ENCODE measurements around the gene EXOC3L2.

GRCh38 chr19:45172173-45172572 lies 73.0 kb downstream of the EXOC3L2 start:
- TF ChIP-seq, protein P1, sequence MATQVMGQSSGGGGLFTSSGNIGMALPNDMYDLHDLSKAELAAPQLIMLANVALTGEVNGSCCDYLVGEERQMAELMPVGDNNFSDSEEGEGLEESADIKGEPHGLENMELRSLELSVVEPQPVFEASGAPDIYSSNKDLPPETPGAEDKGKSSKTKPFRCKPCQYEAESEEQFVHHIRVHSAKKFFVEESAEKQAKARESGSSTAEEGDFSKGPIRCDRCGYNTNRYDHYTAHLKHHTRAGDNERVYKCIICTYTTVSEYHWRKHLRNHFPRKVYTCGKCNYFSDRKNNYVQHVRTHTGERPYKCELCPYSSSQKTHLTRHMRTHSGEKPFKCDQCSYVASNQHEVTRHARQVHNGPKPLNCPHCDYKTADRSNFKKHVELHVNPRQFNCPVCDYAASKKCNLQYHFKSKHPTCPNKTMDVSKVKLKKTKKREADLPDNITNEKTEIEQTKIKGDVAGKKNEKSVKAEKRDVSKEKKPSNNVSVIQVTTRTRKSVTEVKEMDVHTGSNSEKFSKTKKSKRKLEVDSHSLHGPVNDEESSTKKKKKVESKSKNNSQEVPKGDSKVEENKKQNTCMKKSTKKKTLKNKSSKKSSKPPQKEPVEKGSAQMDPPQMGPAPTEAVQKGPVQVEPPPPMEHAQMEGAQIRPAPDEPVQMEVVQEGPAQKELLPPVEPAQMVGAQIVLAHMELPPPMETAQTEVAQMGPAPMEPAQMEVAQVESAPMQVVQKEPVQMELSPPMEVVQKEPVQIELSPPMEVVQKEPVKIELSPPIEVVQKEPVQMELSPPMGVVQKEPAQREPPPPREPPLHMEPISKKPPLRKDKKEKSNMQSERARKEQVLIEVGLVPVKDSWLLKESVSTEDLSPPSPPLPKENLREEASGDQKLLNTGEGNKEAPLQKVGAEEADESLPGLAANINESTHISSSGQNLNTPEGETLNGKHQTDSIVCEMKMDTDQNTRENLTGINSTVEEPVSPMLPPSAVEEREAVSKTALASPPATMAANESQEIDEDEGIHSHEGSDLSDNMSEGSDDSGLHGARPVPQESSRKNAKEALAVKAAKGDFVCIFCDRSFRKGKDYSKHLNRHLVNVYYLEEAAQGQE (IDR thresholded peaks at IDR 0.05; ENCODE audit: insufficient read depth in 1 of 2, low read depth in 2 of 2, low read length in 1 of 2), result no peak
- TF ChIP-seq, protein P2, sequence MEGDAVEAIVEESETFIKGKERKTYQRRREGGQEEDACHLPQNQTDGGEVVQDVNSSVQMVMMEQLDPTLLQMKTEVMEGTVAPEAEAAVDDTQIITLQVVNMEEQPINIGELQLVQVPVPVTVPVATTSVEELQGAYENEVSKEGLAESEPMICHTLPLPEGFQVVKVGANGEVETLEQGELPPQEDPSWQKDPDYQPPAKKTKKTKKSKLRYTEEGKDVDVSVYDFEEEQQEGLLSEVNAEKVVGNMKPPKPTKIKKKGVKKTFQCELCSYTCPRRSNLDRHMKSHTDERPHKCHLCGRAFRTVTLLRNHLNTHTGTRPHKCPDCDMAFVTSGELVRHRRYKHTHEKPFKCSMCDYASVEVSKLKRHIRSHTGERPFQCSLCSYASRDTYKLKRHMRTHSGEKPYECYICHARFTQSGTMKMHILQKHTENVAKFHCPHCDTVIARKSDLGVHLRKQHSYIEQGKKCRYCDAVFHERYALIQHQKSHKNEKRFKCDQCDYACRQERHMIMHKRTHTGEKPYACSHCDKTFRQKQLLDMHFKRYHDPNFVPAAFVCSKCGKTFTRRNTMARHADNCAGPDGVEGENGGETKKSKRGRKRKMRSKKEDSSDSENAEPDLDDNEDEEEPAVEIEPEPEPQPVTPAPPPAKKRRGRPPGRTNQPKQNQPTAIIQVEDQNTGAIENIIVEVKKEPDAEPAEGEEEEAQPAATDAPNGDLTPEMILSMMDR (IDR thresholded peaks at IDR 0.05), result no peak
- TF ChIP-seq POLR2AphosphoS5 (IDR thresholded peaks at IDR 0.05; ENCODE audit: low read depth, low read length), result no peak

All from Panc1 (cell line).